IPS-18c (cell line): ENCODE data around the gene MBOAT1.
"Not testable (repeated sequence)": the region's sequence is repeated elsewhere in the genome, so short reads cannot be mapped to it uniquely, and the experiment has no call there.

Source experiments
- H3K4me3 ChIP-seq: 2 replicates; pipeline ENCODE4 v1.7.0; 2013; ENCODE audit warnings: low read depth, mild to moderate bottlenecking, low read length, moderate library complexity; ENCODE audit not compliant: insufficient read depth
- H3K9me3 ChIP-seq: one replicate; pipeline ENCODE4 v1.6.1; 2013; ENCODE audit warnings: mild to moderate bottlenecking, low read length, moderate library complexity; ENCODE audit not compliant: control insufficient read depth, insufficient read depth

The MBOAT1 gene

GRCh38 chr6:20188630-20189075, 23.6 kb downstream of the MBOAT1 start:
- H3K4me3 ChIP-seq, result no peak overlapping the region
- H3K9me3 ChIP-seq, result no peaks in the 10 kb centered on the region

DNA sequence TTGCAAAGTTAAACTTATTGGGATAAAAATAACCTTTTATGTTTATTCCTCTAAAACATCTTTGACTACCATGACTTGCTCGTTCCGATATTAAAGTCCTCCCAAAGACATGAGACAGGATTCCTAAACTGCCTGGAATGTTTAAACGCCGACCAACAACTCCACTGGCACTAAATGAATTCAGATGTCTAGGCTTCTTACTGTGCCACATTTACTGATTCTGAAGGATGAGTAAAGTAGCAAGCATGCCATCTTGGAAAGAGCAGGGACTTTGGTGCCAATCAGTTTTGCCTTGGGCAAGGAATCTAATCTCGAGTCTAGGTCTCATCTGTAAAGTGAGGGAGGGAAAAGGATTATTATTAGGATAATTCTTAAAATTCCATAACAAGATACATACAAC, 25.3 kb downstream of the MBOAT1 start:
- no peaks in the 10 kb centered on the region for H3K9me3 ChIP-seq

GRCh38 chr6:20183706-20184105, 28.6 kb downstream of the MBOAT1 start:
- no peak overlapping the region for H3K4me3 ChIP-seq
- no peaks in the 10 kb centered on the region for H3K9me3 ChIP-seq

More for the DNA sequence above, 25.3 kb downstream of the MBOAT1 start:
- no peak overlapping the region for H3K4me3 ChIP-seq

GRCh38 chr6:20182926-20183521, 29.2 kb downstream of the MBOAT1 start:
- H3K4me3 ChIP-seq, result no peak overlapping the region
- H3K9me3 ChIP-seq, result no peaks in the 10 kb centered on the region

DNA sequence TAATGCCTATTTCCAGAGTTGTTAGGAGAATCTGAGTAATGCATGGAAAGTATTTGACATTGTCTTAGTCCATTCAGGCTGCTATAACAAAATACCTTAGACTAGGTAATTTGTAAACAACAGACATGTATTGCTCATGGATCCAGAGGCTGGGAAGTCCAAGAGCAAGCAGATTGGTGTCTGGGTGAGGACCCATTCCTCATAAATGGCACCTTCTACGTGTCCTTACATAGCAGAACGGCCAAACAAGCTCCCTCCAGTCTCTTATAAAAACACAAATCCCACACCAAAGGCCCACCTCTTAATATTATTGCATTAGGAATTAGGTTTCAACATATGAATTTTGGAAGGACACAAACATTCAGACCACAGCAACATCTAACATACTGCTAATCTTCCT, 30.2 kb downstream of the MBOAT1 start:
- no peaks in the 10 kb centered on the region for H3K9me3 ChIP-seq
- no peak overlapping the region for H3K4me3 ChIP-seq

- Histone ChIP-seq H3K4me3 (no peak overlapping the region), H3K9me3 (no peaks in the 10 kb centered on the region)
Observed at GRCh38 chr6:20180935-20181334, 31.3 kb downstream of the MBOAT1 start.

DNA sequence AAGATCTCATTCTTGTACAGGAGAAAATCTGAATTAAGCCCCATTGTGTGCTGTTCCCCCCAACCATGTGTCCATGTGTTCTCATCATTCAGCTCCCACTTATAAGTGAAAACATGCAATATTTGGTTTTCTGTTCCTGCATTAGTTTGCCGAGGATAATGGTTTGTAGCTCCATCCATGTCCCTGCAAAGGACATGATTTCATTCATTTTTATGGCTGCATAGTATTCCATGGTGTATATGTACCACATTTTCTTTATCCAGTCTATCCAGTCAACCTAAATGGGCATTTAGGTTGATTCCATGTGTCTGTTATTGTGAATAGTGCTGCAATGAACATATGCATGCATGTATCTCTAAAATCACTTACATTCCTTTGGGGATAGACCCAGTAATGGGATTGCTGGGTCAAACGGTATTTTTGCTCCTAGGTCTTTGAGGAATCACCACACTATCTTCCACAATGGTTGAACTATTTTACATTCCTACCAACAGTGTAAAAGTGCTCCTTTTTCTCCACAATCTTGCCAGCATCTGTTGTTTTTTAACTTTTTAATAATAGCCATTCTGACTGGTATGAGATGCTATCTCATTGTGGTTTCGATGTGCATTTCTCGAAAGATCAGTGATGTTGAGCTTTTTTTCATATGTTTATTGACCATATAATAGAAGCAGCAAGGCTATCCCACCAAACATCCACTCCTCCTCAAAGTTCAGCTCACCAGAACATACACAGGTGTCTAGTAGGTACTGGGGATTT, 32.8 kb downstream of the MBOAT1 start:
- H3K9me3 ChIP-seq, H3K4me3 ChIP-seq: not testable (repeated sequence)

- no peaks in the 10 kb centered on the region for H3K9me3 ChIP-seq
- no peak overlapping the region for H3K4me3 ChIP-seq
Observed at GRCh38 chr6:20178327-20178726, 33.9 kb downstream of the MBOAT1 start.

DNA sequence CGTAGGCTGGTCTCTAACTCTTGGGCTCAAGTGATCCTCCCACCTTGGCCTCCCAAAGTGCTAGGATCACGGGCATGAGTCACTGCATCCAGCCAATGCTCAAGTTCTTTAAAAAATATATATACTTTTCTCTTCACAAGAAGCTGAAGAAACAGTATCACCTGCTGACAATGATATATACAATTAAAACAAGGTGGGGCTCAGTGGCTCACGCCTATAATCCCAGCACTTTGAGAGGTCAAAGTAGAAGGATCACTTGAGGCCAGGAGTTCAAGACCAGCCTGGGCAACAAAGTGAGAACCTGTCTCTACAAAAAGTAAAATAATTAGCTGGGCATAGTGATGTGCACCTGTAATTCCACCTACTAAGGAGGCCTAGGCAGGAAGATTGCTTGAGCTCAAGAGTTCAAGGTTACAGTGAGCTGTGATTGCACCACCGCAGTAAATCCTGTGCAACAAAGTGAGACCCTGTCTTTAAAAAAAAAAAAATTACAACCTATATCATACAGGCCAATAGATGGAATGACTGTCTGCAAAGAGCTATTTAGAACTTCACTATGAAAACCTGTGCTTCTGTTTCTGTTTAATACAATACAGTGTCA, 36.4 kb downstream of the MBOAT1 start:
- no peak overlapping the region for H3K4me3 ChIP-seq
- no peaks in the 10 kb centered on the region for H3K9me3 ChIP-seq

- H3K4me3 ChIP-seq, result no peak overlapping the region
- H3K9me3 ChIP-seq, result no peaks in the 10 kb centered on the region
Observed at GRCh38 chr6:20173833-20174792, 38.2 kb downstream of the MBOAT1 start.

DNA sequence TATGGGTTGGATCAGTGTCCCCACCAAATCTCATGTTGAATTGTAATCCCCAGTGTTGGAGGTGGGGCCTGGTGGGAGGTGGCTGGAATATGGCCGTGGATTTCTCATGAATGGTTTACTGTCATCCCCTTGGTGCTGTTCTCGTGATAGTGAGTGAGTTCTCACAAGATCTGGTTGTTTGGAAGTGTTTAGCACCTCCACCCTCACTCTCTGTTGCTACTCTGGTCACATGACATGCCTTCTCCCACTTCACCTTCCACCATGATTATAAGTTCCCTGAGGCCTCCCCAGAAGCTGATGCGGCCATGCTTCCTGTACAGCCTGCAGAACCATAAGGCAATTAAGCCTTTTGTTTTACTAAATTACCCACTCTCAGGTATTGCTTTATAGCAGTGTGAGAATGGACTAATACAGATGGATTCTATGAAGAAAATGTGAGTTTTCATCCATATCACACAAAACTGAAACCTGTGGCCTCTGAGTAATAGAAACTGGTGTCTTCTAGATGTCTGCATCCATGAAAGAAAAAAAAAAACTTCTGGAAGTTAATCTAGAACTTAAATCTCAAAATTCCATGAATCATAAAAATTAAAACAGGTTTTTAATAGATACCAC, 39.3 kb downstream of the MBOAT1 start:
- Histone ChIP-seq H3K4me3 (no peak overlapping the region), H3K9me3 (no peaks in the 10 kb centered on the region)

DNA sequence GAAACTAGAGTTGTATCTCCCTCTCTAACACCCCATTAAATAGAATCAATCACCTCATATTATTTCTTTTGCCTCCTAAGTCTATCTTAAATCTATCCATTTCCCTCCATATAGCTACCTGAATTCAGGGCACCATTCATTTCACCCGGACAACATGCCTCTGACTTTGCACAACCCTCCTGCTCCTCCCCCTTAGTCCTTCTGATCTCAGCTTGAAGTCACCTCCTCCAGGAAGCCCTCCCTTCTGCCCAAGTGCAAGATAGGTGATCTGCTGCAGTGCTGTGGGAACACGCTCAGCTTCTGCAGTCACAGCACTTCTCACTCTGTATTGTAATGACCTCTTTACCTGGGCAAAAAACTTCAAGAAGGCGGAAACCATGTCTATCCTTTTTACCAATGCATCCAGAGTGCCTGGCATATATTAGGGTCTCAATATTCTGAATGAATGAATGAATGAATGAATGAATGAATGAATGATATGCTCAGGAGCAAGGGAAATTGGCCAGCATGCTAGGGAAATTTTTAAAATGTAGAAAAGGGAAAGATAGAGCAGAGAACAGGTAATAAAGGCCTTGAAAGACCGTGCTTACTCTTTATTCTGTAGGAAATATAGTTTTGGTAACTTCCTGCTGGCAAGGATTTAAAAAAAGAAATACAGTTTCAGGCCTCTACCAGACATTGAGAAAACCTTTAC, 41.7 kb downstream of the MBOAT1 start:
- Histone ChIP-seq H3K4me3 (no peak overlapping the region), H3K9me3 (no peaks in the 10 kb centered on the region)

DNA sequence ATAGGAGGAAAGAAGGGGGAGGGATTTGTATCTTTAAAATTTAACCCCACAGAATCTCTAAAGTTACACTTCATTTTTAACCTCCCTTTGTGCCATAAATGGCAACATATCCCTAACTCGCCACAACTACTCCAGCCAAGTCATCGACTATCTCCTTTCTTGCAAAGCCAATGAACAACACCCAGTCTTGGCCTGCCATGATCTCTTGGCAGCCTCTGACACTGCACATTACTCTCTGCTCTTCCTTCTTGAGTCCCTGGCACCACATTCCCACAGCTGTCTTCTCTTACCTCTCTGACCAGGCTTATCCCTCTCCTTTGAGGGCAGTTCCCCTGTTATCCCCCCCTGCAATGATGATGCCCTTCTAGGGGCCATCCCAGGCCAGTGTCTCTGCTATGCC, 42.5 kb downstream of the MBOAT1 start:
- Histone ChIP-seq H3K9me3 (no peaks in the 10 kb centered on the region), H3K4me3 (no peak overlapping the region)

DNA sequence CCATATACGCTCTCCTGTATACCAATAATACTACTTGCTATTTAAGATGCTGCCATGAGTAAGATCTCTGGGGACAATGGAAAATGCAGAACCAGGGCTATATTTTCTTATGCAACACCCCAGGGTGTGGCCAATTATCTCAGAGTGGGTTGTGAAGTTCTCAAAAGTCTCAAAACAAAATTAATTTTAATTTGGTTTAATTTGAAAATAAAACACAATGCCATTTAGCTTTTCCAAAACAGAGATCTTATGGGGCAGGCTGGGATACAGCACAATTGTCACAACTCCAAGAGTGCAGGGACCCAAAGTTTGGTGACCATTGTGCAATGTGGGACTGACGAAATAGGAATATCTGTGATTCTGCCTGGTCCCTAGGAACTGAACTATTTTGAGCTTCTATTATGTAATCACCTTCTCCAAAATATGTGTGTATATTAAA, 43.1 kb downstream of the MBOAT1 start:
- Histone ChIP-seq H3K9me3 (no peaks in the 10 kb centered on the region), H3K4me3 (no peak overlapping the region)

- H3K4me3 ChIP-seq, result no peak overlapping the region
Observed at GRCh38 chr6:20168690-20169089, 43.6 kb downstream of the MBOAT1 start.

GRCh38 chr6:20167601-20168000, 44.7 kb downstream of the MBOAT1 start:
- H3K4me3 ChIP-seq, result no peak overlapping the region
- no peaks in the 10 kb centered on the region for H3K9me3 ChIP-seq

More at GRCh38 chr6:20168690-20169089, 43.6 kb downstream of the MBOAT1 start:
- H3K9me3 ChIP-seq, result no peaks in the 10 kb centered on the region
